ENCODE data around the gene MED26.

DNA sequence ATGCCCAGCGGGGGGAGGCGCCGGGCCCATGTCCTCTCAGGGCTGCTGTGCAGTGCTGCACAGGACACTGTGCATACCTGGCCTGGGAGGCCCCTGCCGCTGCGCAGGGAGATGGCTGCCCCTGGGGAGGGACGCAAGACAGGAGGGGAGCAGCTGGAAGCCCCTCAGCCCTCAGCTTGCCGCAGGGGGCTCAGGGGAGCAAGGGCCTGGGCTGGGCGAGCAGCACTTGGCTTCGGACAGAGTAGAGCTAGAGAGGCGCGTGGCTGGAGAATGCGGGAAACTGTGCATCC, 96.7 kb downstream of the MED26 start:
- TF ChIP-seq, protein P1, sequence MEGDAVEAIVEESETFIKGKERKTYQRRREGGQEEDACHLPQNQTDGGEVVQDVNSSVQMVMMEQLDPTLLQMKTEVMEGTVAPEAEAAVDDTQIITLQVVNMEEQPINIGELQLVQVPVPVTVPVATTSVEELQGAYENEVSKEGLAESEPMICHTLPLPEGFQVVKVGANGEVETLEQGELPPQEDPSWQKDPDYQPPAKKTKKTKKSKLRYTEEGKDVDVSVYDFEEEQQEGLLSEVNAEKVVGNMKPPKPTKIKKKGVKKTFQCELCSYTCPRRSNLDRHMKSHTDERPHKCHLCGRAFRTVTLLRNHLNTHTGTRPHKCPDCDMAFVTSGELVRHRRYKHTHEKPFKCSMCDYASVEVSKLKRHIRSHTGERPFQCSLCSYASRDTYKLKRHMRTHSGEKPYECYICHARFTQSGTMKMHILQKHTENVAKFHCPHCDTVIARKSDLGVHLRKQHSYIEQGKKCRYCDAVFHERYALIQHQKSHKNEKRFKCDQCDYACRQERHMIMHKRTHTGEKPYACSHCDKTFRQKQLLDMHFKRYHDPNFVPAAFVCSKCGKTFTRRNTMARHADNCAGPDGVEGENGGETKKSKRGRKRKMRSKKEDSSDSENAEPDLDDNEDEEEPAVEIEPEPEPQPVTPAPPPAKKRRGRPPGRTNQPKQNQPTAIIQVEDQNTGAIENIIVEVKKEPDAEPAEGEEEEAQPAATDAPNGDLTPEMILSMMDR (IDR thresholded peaks at IDR 0.05; ENCODE audit: borderline replicate concordance, extremely low read depth, low read length, poor library complexity, severe bottlenecking) = no peak
- no peak for TF ChIP-seq EZH2 (IDR thresholded peaks at IDR 0.05; ENCODE audit: borderline replicate concordance, low read depth, low read length, severe bottlenecking)
